HCEC 1CT (cell line): ENCODE data around the gene MATCAP1.

Experiments
- DNase-seq: peaks from one replicate; pipeline ENCODE4 v3.0.0-alpha.2; 2017

The MATCAP1 gene

GRCh38 chr16:67207249-67208091 is 23.7 kb upstream of the MATCAP1 start:
- DNase-seq = no peak

DNA sequence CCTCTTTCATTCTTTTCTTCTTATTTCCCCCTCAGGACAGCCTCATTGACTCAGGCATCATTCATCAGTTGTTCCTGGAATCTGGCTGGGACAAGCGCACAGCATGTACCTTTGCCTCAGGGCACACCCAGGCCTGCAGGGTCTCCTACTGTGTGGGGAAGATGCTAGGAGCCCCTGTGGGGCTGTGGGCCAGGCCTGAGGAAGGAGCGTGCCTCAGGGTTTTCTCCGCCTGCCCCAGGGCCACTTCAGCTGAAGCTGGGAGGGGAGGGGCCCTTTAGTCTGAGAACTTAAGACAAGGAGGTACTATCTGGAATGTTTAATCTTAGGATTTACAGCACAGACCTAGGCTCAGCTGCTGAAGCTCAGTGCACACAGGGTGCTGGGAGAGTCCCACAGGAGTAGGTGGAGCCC is 23.1 kb upstream of the MATCAP1 start:
- DNase-seq = no peak

DNA sequence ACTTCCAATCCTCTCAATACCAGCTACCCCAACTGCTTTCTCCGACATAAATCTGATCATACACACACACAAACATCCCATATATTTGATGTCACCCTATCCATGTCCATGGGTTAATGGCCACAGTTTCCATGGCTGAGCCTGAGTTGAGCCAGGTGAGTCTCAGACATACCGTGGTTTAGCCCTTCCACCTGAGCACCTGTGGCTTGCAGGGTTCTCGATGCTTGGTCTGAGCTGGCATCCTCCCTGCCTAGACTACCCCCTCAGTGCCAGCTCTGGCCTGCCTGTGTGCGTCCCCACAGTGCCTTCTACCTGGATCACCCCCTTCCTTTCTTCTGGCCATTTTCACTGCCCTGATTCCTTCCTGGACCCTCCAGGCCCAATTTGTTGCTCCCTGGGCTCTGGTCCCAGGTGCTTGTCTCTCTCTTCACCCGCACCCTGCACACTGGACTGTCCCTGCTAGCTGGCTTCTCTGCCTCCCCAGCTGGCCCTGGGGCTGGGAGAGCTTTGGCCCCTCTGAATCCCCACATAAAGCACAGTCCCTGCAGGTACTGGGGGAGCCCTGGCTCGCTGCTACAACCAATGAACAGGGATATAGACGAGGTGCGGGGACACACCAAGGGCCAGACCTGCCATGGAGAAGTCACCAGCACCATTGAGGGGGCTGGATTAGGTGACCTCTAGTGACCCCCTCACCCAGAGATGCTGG is 22.5 kb upstream of the MATCAP1 start:
- DNase-seq = no peak

- DNase-seq = no peak
Observed at GRCh38 chr16:67204076-67204475, 20.3 kb upstream of the MATCAP1 start.

DNA sequence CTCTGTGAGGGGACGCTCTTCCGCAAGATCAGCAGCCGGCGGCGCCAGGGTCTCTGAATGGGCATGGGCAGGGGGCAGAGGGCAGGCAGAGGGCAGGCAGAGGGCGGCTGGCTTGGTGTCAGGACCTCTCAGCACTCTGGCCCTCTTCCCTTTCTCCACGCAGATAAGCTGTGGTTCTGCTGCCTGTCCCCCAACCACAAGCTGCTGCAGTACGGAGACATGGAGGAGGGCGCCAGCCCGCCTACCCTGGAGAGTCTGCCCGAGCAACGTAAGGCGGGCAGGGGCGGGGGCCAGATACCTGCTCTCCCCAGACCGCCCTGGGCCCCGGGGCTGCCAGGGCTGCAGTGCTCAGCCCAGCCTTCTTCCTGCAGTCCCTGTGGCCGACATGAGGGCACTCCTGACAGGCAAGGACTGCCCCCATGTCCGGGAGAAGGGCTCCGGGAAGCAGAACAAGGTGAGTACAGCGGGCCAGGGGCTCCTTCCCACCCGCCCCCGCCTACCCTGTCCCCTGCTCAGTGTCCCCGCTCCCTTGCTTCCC is 19.3 kb upstream of the MATCAP1 start:
- DNase-seq = no peak

DNA sequence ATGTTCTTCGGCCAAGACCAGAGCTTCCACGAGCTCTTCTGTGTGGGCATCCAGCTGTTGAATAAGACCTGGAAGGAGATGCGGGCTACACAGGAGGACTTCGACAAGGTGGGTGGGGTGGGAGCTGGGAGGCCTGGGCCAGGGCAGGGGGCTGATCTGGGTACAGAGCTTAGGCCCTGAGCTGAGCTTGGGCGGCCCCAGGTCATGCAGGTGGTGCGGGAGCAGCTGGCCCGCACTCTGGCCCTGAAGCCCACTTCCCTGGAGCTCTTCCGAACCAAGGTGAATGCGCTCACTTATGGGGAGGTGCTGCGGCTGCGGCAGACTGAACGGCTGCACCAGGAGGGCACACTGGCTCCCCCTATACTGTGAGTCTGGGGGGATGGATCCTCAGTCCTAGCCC is 18.7 kb upstream of the MATCAP1 start:
- no peak for DNase-seq

DNA sequence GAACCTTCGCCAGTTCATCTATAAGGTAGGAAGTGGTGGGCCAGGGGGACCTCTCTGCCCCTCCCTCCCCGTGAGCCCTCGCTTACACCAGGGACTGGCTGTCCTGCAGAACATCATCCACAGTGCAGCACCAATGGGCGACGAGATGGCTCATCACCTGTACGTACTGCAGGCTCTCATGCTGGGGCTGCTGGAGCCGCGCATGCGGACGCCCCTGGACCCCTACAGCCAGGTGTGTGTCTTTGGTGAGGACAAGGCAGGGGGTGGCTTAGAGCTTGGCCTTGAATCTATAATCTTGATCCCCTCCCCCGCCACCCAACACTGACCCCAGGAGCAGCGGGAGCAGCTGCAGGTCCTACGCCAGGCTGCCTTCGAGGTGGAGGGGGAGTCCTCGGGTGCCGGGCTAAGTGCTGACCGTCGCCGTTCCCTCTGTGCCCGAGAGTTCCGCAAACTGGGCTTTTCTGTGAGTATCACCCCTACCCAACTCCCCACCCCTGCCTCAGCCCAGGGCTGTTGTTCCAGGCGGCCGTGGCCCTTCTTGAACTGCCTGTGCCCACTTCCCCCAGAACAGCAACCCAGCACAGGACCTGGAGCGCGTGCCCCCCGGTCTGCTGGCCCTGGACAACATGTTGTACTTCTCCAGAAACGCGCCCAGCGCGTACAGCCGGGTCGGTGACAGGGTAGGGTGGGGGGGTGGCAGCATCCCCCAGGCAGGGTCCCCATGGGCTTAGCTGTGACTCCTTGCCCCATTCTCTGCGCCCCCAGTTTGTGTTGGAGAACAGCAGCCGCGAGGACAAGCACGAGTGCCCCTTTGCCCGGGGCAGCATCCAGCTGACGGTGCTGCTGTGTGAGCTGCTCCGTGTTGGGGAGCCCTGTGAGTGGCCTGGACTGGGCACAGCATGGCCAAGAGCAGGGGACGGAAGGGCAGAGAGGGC is 17.9 kb upstream of the MATCAP1 start:
- DNase-seq = no peak

DNA sequence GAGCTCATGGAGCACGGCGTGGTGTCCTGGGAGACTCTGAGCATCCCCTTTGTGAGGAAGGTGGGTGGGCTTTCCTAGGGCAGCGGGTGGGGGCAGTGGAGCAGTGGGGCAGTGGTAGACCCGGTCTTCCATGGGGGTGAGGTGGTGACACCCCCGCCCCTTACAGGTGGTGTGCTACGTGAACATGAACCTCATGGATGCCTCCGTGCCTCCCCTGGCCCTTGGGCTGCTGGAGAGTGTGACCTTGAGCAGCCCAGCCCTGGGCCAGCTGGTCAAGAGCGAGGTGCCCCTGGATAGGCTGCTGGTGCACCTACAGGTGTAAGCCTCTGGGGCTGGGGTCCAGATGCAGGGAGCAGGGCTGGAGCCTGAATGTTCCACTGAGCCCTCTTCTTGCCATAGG is 16.7 kb upstream of the MATCAP1 start:
- DNase-seq = no peak

DNA sequence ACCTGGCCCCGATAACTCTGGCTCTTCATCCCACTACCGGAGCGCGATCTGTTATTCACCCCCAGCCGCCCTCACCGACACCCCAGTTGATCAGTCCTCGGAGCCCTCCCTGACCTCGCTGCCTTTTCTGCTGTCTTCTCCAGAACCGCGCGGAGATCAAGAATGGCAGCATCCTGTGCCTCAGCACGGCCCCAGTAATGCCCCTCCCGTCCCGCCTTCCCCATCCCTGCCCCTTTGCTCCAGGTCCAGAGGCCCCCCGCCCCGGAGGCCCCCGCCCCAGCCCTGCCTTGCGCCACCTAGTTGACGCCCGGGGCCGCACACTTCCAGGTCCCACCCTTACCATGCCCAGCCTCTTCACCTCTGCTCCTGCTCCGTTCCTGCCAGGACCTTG is 16.0 kb upstream of the MATCAP1 start:
- DNase-seq = no peak

GRCh38 chr16:67199011-67199807 is 15.4 kb upstream of the MATCAP1 start, which contains the start of gene ELMO3:
ELMO3 (plus strand) TSS chr16:67199131; CDS start chr16:67199327, 196 bp downstream.
- no peak for DNase-seq

DNA sequence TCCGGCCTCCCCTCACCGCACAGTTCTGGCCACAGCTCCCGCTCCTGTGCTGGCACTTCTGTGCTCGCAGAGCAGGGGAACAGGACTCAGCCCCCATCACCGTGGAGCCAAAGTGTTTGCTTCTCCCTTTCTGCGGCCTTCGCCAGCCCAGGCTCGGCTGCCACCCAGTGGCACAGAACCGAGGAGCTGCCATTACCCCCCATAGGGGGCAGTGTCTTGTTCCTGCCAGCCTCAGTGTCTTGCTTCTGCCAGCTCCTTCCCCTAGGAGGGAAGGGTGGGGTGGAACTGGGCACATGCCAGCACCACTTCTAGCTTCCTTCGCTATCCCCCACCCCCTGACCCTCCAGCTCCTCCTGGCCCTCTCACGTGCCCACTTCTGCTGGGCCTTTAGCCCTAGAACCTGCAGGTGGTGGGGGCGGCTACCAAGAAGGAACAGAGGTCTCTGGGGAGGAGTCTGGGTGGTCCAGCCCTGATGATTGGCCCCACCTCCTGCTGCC is 14.5 kb upstream of the MATCAP1 start:
- DNase-seq = no peak

DNA sequence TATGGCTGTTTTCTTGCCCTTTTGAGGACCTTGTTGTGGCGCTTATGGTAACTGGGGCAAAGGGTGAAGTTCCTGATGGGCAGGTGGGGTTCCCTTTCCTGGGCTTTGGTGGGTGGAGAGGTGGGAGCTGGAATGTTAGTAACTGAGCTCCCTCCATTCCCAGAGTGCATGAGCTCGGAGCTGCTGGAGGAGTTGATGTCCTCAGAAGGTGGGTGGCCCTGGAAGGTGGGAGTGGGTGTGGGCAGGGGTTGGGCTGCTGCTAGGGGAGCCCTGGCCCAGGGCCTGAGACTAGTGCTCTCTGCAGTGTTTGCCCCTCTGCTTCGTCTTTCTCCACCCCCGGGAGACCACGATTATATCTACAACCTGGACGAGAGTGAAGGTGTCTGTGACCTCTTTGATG is 13.9 kb upstream of the MATCAP1 start:
- DNase-seq = no peak

DNA sequence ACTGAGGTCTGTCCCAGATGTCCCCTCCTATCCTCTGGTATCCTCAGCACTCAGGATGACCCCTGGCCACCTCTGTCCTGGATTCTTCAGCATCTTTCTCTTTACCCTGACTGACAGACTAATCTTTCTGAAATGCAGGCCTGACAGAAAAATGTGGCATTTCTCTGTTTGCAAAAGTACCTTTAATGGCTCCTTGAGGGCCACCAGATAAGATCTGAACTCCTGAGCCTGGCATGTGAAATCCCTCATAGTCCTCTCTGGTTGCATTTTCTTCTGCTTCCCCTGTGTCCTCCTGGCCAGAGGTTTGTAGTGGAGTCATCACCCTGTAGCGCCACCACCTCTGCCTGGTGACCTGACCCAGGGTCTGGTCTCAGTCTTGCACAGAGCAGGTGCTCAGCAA is 13.1 kb upstream of the MATCAP1 start:
- DNase-seq = no peak

- no peak for DNase-seq
Observed at GRCh38 chr16:67195676-67196075, 11.9 kb upstream of the MATCAP1 start.

DNA sequence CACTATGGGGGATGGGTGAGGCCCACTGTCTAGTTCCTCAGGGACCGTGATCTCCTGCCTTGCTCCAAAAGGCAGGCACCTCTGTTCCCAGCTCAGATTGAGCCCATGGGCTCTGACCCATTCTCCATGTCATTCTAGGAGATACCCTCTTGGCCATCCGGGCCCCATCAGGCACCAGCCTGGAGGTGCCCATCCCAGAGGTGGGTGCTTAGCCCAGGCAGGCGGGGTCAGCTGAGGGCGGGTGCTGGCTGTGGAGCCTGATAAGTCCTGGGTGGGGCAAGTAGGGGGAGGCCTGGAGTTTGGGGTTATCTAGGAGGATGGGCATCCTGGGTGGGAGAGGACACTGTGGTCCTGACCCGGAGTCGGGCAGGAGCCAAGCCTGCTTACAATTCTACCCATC is 10.5 kb upstream of the MATCAP1 start:
- DNase-seq = no peak

DNA sequence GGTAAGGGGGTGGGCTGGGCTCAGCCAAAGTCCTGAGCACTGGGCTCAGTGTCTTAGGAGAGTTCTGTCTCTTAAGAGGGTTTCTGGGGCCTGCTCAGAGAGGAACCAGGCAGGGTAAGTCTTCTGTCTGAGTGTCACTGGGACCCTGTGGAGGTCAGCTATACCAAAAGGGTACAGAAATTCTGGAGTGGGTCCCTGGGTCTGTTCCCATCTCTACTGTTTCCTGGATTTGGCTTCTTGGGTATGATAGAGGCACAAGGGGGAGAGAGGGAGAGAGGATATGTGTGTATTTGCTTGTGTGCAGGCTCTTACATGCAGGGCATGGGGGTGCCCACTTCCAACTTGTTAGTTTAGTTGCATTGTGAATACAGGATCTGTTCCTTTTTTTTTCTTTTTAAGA is 9.8 kb upstream of the MATCAP1 start:
- DNase-seq = no peak

- DNase-seq = no peak
Observed at GRCh38 chr16:67192781-67193361, 9.1 kb upstream of the MATCAP1 start.

DNA sequence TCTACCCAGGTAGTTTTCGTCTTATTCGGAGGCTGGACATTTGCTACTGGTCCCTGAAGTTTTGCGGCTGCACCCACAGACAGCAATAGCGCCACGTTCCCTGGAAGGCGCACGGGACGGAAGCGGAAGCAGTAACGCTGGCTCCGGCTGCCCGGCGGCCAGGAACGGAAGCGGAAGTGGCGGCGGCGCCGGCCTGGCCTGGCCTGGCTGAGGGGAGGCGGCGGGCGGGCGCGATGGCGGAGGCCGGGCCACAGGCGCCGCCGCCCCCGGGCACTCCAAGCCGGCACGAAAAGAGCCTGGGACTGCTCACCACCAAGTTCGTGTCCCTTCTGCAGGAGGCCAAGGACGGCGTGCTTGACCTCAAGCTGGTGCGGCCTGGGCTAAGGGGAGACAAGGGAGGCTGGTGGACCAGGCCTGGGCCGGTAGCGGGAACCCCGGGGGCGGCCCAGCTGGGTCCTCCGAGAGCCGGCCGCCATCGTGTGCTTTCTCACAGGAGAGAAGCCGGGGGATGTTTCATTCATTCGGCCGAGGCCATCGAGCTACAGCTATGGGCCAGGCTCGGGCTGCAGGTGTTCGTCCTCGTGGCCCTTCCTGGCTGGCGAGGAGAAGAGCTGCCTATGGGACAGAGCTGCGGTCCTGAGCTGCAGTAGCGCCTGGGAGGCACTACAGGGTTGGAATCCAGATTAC is 8.4 kb upstream of the MATCAP1 start, which contains the start of gene E2F4:
TSS of gene E2F4 (plus strand) at position 161 of the 687 bp plus-strand sequence. CDS start at position 234, 73 bp downstream.
- DNase-seq = peak; percentile 92

GRCh38 chr16:67191411-67191994 is 7.7 kb upstream of the MATCAP1 start:
- DNase-seq = no peak
